ENCODE results near the gene DNAJC6.

- TF ChIP-seq CTCF (optimal IDR thresholded peaks at IDR 0.05 in 1 of 3, IDR thresholded peaks at IDR 0.05 in 1 of 3, conservative IDR thresholded peaks at IDR 0.05 in 1 of 3; ENCODE audit: extremely low read depth in 1 of 3, insufficient read depth in 2 of 3, low read length in 3 of 3) (no peak), EZH2 (IDR thresholded peaks at IDR 0.05; ENCODE audit: low read length) (no peak)
These were observed 86.7 kb downstream of the DNAJC6 start for GRCh38 chr1:65395887-65396612.

Data from keratinocyte (primary cell).